HG02938 (cell line): ENCODE results near the gene PLD6.
"Not testable (repeated sequence)": the region's sequence is repeated elsewhere in the genome, so short reads cannot be mapped to it uniquely, and the experiment has no call there.

ENCODE experiments used
- ATAC-seq: cut with Tn5 transposase; IDR thresholded peaks from one replicate; pipeline ENCODE4 v1.9.1; 2021; ENCODE audit warnings: mild to moderate bottlenecking, moderate library complexity; ENCODE audit not compliant: unreplicated experiment

Gene PLD6

GRCh38 chr17:17201907-17202306 lies 4.2 kb downstream of the PLD6 start:
- ATAC-seq: no peak

- no peak for ATAC-seq
Measured at GRCh38 chr17:17201271-17201670, 4.9 kb downstream of the PLD6 start.

GRCh38 chr17:17200831-17201230 lies 5.3 kb downstream of the PLD6 start:
- no peak for ATAC-seq

GRCh38 chr17:17200311-17200710 lies 5.8 kb downstream of the PLD6 start:
- ATAC-seq: no peak

DNA sequence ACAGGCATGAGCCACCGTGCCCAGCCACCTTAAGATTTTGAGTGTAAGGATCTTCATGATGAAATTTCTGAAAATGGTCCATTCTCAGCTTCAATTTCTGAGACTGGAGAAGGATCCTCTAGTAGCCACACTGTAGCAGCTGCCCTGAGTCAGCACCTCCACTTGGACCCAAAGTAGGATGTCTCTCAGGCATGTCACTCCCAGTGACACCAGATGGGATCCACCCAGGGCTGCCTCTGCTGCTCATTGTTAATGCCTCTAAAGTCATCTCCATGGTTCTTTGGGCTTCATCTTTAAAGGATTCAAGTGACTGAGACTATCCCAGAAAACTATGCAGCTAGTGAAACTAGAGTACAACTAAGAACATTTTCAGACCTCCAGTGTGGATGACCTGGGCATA lies 7.9 kb downstream of the PLD6 start:
- no peak for ATAC-seq

DNA sequence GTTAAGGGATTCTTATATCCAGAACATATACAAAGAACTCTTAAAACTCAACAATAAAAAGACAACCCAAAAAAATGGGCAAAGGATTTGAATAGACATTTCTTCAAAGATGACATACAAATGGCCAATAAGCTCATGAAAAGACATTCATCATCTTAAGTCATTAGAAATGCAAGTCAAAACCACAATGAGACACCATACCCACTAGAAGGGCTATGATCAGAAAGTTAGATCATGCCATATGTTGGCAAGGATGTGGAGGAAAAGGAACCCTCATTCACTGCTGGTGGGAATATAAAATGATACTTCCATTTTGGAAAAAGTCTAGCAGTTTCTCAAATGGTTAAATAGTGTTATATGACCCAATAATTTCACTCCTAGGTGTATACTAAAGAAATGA lies 9.4 kb downstream of the PLD6 start:
- no peak for ATAC-seq

DNA sequence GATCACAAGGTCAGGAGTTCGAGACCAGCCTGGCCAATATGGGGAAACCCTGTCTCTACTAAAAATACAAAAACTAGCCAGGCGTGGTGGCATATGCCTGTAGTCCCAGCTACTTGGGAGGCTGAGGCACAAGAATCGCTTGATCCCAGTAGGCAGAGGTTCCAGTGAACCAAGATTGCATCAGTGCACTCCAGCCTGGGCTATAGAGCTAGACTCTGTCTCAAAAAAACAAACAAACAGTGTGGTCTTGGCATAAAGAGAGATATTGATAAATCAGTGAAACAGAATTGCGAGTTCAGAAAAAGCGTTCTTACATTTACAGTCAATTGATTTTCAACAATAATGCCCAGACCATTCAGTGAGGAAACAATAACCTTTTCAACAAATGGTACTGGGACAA lies 10.7 kb downstream of the PLD6 start:
- ATAC-seq: not testable (repeated sequence)

- ATAC-seq: no peak
Measured at GRCh38 chr17:17191961-17192381, 14.2 kb downstream of the PLD6 start.

GRCh38 chr17:17191346-17191792 lies 14.8 kb downstream of the PLD6 start:
- ATAC-seq: no peak

- ATAC-seq: no peak
Measured at GRCh38 chr17:17190188-17190587, 15.9 kb downstream of the PLD6 start.

- no peak for ATAC-seq
Measured at GRCh38 chr17:17189559-17189958, 16.6 kb downstream of the PLD6 start.

- no peak for ATAC-seq
Measured at GRCh38 chr17:17188586-17188985, 17.5 kb downstream of the PLD6 start.

DNA sequence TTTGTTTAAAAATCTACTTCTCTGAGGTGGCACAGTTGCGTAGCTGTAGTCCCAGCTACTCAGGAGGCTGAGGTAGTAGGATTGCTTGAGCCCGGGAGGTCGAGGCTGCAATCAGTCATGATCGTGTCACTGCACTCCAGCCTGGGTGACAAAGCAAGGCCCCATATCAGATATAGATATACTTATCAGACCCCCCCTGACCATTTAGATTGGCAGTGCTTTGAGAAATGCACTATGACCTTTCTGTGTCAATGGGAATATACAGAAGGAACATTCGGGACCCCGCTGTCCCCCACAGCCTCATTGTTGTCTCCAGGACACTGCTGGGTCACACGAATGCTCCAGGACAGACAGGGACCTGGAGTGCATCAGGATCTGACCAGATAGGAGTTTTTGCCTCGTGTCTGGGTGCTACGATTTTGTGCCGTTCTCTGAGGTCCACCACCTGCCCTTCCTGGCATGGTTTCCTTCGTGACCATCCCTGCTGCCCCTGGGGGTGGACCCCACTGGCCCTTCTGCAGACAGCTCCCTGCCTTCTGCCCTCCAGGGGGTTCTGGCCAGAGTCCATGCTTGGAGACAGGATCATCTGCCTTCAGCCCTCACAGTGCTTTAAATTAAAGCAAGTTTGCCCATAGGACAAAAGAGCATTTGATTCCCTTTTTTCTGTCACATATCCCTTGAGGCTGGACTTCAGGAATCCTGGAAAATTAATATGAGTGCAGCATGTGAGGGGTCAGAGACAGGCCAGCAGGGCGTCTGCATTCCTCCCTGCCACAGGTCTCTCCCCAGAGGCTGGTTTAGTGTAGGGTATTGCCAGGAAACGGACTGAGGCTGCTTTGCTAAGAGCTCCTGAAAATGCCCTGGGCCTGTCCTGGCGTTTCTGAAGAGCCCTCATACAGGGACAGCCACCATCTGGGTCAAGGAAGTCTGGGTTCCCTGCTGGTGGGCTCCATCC lies 19.3 kb downstream of the PLD6 start:
- no peak for ATAC-seq

DNA sequence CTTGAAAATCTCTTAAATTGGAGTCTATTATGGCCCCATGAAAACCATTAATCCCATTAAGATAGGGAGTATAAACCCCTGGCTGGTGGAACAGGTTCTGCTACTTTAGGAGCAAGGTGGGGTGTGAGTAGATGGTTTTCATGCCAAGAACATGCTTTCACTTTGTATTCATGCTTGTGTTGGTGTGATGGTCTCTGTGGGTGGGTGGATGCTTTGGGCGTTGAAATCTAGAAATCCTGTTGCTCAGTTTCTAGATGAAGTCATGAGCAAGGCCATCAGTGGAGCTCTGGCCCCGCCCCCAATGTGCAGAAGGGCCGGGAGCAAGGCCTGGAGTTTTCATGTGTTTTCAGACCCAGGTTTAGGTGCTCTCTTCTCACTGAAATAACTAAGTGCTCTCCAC lies 20.1 kb downstream of the PLD6 start:
- ATAC-seq: no peak

DNA sequence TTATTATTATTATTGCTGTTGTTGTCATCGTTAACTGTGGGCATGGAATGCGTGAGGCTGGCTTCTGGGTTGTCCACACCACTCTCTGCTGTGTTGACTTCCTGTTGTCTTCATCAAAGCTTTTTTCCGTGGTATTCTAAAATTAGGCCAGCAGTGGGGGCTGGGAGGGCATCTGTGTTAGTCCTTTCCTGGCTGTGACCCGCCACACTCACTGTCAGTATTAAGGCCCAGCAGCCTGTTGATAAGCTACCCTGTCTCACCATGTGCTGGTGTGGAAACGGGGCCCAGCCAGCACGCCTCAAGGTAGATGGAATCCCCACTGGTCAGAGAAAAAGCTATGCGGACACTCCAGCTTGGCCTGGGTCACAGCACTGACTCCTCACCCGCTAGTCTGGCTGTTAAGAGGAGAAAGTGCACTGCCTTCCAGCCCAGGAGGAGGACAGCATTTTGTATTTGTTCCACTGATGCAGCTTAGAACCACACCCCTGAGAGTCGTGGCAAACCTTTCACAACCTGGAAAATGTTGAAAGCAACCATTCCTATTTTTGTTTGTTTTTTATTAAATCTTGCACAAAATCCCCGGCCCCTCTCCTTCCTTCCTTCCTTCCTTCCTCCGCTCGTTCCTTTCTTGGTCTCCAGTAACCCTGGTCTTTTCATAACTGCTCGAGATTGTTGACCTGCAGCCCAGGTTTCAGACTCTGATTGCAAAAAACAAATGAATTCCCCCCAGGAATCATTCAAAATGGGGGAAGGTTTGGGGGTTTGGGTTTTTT lies 21.0 kb downstream of the PLD6 start:
- not testable (repeated sequence) for ATAC-seq

GRCh38 chr17:17183744-17184143 lies 22.4 kb downstream of the PLD6 start:
- no peak for ATAC-seq

DNA sequence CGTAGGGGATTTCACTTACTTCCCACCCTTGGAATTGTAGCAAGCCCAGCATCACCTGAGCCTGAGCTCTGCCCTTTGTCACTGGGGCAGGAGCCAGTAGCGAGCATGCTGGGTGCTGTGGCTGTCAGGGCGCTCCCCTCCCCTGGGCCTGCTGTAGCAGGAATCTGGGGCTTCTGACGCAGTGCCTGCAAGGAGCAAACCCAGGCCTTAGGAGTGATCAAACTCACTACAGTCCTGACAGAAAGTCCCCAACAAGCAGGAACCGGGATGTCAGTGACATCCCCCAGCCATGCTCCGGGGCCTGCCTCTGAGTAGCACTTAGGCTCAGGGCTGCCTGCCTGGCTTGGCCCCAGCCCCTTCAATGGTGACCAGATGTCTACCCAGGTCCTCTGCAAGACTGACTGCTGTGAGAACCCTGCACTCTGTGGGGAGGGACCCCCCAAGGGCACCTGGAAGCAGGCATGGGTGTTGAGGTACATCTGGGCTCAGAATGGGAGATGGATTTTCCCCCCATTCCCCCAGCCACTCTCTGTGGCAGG lies 23.5 kb downstream of the PLD6 start:
- no peak for ATAC-seq

DNA sequence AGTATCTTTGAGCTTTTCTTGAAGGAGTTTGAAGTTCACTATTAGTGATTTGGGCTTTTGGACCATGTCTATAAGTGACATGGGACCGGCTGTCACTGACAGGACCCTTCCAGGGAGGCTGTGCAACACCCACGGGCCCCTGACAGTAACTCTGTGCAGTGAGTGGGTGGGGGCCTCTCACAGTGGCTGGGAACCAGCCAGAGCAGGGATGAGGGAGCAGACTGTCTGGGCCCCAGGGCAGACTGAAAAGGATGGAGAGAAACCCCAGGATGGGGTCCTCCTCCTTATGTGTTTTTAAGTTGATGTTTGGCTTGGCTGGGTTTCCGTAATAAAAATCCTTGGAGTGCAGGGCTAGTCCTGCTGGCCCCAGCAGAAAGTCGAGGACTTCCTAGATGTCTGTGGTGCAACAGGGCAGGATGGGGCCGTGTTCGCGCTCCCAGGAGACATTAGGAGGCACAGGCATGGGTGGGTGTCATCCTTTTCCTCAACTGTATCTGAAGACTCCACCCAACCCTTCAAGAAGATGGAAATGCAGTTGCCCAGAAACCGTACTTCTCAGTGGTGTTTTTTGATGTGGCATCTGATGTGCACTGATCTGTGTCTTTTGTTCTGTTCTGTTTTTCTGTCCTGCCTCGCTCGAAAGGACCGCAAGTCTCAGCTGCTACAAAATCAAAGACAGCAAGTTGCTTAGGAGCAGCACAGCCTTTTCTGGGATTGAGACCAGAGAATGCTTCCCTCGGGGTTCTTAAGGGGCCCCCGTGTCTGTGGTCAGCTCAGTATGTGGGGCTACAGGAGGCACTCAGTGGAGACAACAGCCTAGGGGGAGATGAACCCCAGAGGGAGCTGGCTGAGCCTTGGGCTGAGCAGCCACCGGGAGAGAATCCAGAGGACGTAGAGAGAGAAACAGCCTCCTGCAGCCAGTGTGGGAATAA lies 24.2 kb downstream of the PLD6 start:
- ATAC-seq: no peak

DNA sequence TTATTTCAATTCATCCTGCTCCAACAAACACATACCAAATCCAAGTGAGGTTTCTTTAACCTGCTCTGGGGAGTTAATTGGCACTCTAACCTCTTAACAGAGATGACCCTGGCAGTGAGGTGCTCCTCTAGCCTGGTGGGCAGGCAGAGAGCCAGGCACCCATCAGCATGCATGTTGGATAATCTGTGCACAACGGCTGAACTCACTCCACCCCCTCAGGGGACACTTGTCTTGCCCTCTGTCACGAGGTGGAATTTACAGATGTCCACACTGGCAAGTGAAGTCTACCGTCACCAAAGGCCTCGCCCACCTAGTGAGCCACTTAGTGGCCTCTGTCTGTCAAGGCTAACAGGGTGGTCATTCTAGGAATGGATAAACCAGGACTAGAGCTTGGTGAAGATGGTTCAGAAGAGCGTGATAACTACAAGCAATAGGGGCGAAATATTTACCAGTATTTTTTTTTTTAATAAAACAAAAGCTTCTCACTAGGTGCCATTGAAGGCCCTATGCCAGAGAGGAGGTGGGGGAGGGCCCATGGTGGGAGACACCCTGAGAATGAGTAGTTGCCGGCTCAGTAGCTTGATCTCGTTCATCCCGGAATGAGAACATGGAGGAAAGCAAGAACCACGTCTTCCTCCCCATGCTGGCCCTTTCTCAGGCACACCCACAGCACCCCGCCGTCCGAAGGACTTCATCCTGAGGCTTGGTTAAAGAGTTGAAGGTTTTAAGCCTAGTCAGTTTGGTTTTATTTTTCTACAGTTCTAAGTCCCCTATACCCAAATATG lies 25.2 kb downstream of the PLD6 start:
- no peak for ATAC-seq

- ATAC-seq: no peak
Measured at GRCh38 chr17:17180141-17180603, 26.0 kb downstream of the PLD6 start.
